Progenitor cell of endocrine pancreas (in vitro differentiated cells): ENCODE results near the gene IVL. TPM values are rescaled to one million over a fixed set of nuclear protein-coding genes. Genes with fewer than 3 reads are reported as not detected.

Source experiments
- DNase-seq: peaks from one replicate; pipeline ENCODE4 v3.0.0; 2021; ENCODE audit warnings: low spot score; ENCODE audit not compliant: unreplicated experiment
- H3K27ac Mint-ChIP-seq: 2 replicates; pipeline ENCODE4 v1.8.0; 2021; ENCODE audit warnings: mild to moderate bottlenecking, moderate library complexity, mixed read lengths
- H3K27me3 Mint-ChIP-seq: 2 replicates; pipeline ENCODE4 v1.8.0; 2021; ENCODE audit warnings: mixed read lengths
- H3K36me3 Mint-ChIP-seq: 2 replicates; pipeline ENCODE4 v1.8.0; 2022; ENCODE audit warnings: mixed read lengths; ENCODE audit not compliant: insufficient read depth
- H3K4me1 Mint-ChIP-seq: 2 replicates; pipeline ENCODE4 v1.8.0; 2021; ENCODE audit warnings: low read depth, mixed read lengths
- H3K4me3 Mint-ChIP-seq: 2 replicates; pipeline ENCODE4 v1.8.0; 2021; ENCODE audit warnings: low read depth, mild to moderate bottlenecking, moderate library complexity, mixed read lengths
- H3K9me3 Mint-ChIP-seq: 2 replicates; pipeline ENCODE4 v1.8.0; 2021; ENCODE audit warnings: low read depth, mixed read lengths
- CTCF ChIP-seq: fragments of 200-600 bp; sonication (generic); IDR thresholded peaks from one replicate; pipeline ENCODE4 v1.5.0; 2021; ENCODE audit warnings: antibody characterized with exemption, mild to moderate bottlenecking; ENCODE audit not compliant: unreplicated experiment
- total RNA-seq: library from RNA; stranded (reverse); gene quantifications from 2 replicates; pipeline ENCODE4 v1.2.1, GENCODE V29; 2021

The IVL gene
- total RNA-seq, 1 donor from 2014 or later: not detected

GRCh38 chr1:152884085-152884484 is 24.3 kb upstream of the IVL start:
- Mint-ChIP-seq H3K27ac (no peak overlapping the region), H3K36me3 (no peaks in the 10 kb centered on the region), H3K9me3 (peaks cover 47% of the 10 kb centered on the region), H3K4me3 (no peak overlapping the region), H3K4me1 (no peaks in the 10 kb centered on the region), H3K27me3 (no peaks in the 10 kb centered on the region)
- TF ChIP-seq CTCF: no peak
- no peak for DNase-seq

GRCh38 chr1:152884506-152884905 is 23.8 kb upstream of the IVL start:
- H3K9me3 Mint-ChIP-seq: peaks cover 49% of the 10 kb centered on the region
- H3K4me1 Mint-ChIP-seq: no peaks in the 10 kb centered on the region

GRCh38 chr1:152884966-152885624 is 23.3 kb upstream of the IVL start:
- Mint-ChIP-seq H3K4me3 (no peak overlapping the region), H3K27me3 (no peaks in the 10 kb centered on the region), H3K4me1 (no peaks in the 10 kb centered on the region), H3K36me3 (no peaks in the 10 kb centered on the region), H3K9me3 (peaks cover 49% of the 10 kb centered on the region), H3K27ac (no peak overlapping the region)
- TF ChIP-seq CTCF: no peak
- no peak for DNase-seq

More at GRCh38 chr1:152884506-152884905, 23.8 kb upstream of the IVL start:
- Mint-ChIP-seq H3K4me3 (no peak overlapping the region), H3K27ac (no peak overlapping the region), H3K27me3 (no peaks in the 10 kb centered on the region), H3K36me3 (no peaks in the 10 kb centered on the region)
- TF ChIP-seq CTCF: no peak
- DNase-seq: no peak

- no peak for TF ChIP-seq CTCF
Observed at GRCh38 chr1:152886085-152886484, 22.3 kb upstream of the IVL start.

GRCh38 chr1:152886758-152887409 is 21.5 kb upstream of the IVL start:
- H3K9me3 Mint-ChIP-seq: peaks cover 49% of the 10 kb centered on the region
- no peak for DNase-seq
- no peak for TF ChIP-seq CTCF
- no peaks in the 10 kb centered on the region for H3K36me3 Mint-ChIP-seq
- H3K27ac Mint-ChIP-seq: no peak overlapping the region
- no peaks in the 10 kb centered on the region for H3K27me3 Mint-ChIP-seq
- no peaks in the 10 kb centered on the region for H3K4me1 Mint-ChIP-seq
- H3K4me3 Mint-ChIP-seq: no peak overlapping the region

More at GRCh38 chr1:152886085-152886484, 22.3 kb upstream of the IVL start:
- Mint-ChIP-seq H3K4me1 (no peaks in the 10 kb centered on the region), H3K27me3 (no peaks in the 10 kb centered on the region), H3K9me3 (peaks cover 46% of the 10 kb centered on the region), H3K4me3 (no peak overlapping the region), H3K36me3 (no peaks in the 10 kb centered on the region), H3K27ac (no peak overlapping the region)
- DNase-seq: no peak
